KMS-11 (cell line): ENCODE measurements around the gene NPVF.

Experiments
- H2AFZ ChIP-seq: fragments of 200-600 bp; sonication (generic); 2 replicates; pipeline ENCODE4 v1.6.1; 2016; ENCODE audit warnings: antibody characterized with exemption, mixed run types, low read depth
- H3K27ac ChIP-seq: fragments of 200-600 bp; sonication (generic); 2 replicates; pipeline ENCODE4 v1.6.1; 2016; ENCODE audit warnings: mild to moderate bottlenecking, mixed run types
- H3K27me3 ChIP-seq: fragments of 200-600 bp; sonication (generic); 2 replicates; pipeline ENCODE4 v1.6.1; 2017; ENCODE audit warnings: mild to moderate bottlenecking, low read depth, mixed run types, moderate library complexity; ENCODE audit not compliant: insufficient read depth
- H3K36me3 ChIP-seq: fragments of 200-600 bp; sonication (generic); 2 replicates; pipeline ENCODE4 v1.6.1; 2017; ENCODE audit warnings: mild to moderate bottlenecking, mixed run types; ENCODE audit not compliant: insufficient read depth
- H3K4me1 ChIP-seq: fragments of 200-600 bp; sonication (generic); 2 replicates; pipeline ENCODE4 v1.6.1; 2016; ENCODE audit warnings: mild to moderate bottlenecking, low read depth, mixed run types; ENCODE audit not compliant: poor library complexity, severe bottlenecking
- H3K4me2 ChIP-seq: fragments of 200-600 bp; sonication (generic); 2 replicates; pipeline ENCODE4 v1.7.0; 2016; ENCODE audit warnings: mild to moderate bottlenecking, mixed run types
- H3K4me3 ChIP-seq: fragments of 200-600 bp; sonication (generic); IDR thresholded peaks from 2 replicates; pipeline ENCODE4 v1.6.1; 2017; ENCODE audit warnings: low read depth, low read length, mixed read lengths; ENCODE audit not compliant: insufficient read depth
- H3K79me2 ChIP-seq: fragments of 200-600 bp; sonication (generic); 2 replicates; pipeline ENCODE4 v1.6.1; 2016; ENCODE audit warnings: low read depth, mixed run types; ENCODE audit not compliant: insufficient read depth
- H3K9ac ChIP-seq: fragments of 200-600 bp; sonication (generic); 2 replicates; pipeline ENCODE4 v1.6.1; 2016; ENCODE audit warnings: mild to moderate bottlenecking, mixed run types
- H4K20me1 ChIP-seq: fragments of 200-600 bp; sonication (generic); 2 replicates; pipeline ENCODE4 v1.6.1; 2016; ENCODE audit warnings: mild to moderate bottlenecking, mixed run types; ENCODE audit not compliant: insufficient read depth
- CTCF ChIP-seq: fragments of 200-600 bp; sonication (generic); conservative IDR thresholded peaks from 2 replicates; pipeline ENCODE4 v1.6.1; 2017; ENCODE audit warnings: low read depth, mild to moderate bottlenecking, antibody characterized with exemption, low read length, moderate library complexity, mixed read lengths

NPVF gene

GRCh38 chr7:25179325-25179724 lies 49.0 kb downstream of the NPVF start:
- Histone ChIP-seq H3K9ac (peak overlapping the region; percentile 74), H3K4me2 (peak overlapping the region; percentile 90), H2AFZ (peak overlapping the region; percentile 93), H3K27ac (peak overlapping the region; percentile 47; the same call in 1 of the 2 replicates), H3K36me3 (no peaks in the 10 kb centered on the region), H3K27me3 (no peaks in the 10 kb centered on the region), H3K4me3 (peak overlapping the region; percentile 23), H4K20me1 (no peaks in the 10 kb centered on the region), H3K4me1 (peaks cover 11% of the 10 kb centered on the region), H3K79me2 (no peaks in the 10 kb centered on the region)
- no peak for TF ChIP-seq CTCF
